Measurements from ENCODE around the gene MAGI3.

GRCh38 chr1:113369040-113369439, 21.3 kb upstream of the MAGI3 start:
- no peak for TF ChIP-seq REST (IDR thresholded peaks at IDR 0.05)
- no peak for TF ChIP-seq ZBTB33 (IDR thresholded peaks at IDR 0.05)
- no peak for TF ChIP-seq CTCF (IDR thresholded peaks at IDR 0.05; ENCODE audit: low read depth, low read length, missing input control)
- no peak for TF ChIP-seq TAF1 (conservative IDR thresholded peaks at IDR 0.05)
- no peak for TF ChIP-seq ATF3 (IDR thresholded peaks at IDR 0.05)

Measured in liver (tissue), 3 donors.